HG02623 (cell line): ENCODE results near the gene LRRIQ3.
"Not testable (repeated sequence)": the region's sequence is repeated elsewhere in the genome, so short reads cannot be mapped to it uniquely, and the experiment has no call there.

Experiments
- ATAC-seq: cut with Tn5 transposase; IDR thresholded peaks from one replicate; pipeline ENCODE4 v1.9.1; 2021; ENCODE audit warnings: moderate library complexity; ENCODE audit not compliant: unreplicated experiment

LRRIQ3 gene, protein sequence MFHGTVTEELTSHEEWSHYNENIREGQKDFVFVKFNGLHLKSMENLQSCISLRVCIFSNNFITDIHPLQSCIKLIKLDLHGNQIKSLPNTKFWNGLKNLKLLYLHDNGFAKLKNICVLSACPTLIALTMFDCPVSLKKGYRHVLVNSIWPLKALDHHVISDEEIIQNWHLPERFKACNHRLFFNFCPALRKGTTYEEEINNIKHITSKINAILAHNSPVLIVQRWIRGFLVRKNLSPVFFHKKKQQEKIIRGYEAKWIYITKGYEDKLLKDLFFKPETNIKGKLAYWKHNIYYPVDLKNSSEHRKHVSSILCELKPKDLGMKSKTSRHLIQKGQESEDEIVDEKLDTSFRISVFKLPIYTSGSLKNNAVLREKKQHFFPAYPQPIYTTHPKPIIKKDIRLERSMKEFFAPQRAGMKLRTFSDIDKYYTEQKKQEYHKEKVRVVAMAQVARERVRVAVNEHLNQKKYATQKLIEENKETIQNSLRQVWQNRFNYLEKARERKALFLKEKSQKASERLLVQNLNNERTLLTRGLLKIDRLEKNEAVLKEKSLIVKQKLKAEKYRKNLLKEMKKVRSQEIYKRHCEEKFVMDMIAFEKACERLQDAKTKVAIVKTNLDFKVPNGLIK

GRCh38 chr1:74197657-74198552, at the start of gene LRRIQ3, which contains the start of gene FPGT:
Gene LRRIQ3 (minus strand): TSS chr1:74198176. CDS start chr1:74183684, 14,492 bp downstream.
Gene FPGT (plus strand): TSS chr1:74198242. CDS start chr1:74198279, 37 bp downstream.
- peak; percentile 94 for ATAC-seq

DNA sequence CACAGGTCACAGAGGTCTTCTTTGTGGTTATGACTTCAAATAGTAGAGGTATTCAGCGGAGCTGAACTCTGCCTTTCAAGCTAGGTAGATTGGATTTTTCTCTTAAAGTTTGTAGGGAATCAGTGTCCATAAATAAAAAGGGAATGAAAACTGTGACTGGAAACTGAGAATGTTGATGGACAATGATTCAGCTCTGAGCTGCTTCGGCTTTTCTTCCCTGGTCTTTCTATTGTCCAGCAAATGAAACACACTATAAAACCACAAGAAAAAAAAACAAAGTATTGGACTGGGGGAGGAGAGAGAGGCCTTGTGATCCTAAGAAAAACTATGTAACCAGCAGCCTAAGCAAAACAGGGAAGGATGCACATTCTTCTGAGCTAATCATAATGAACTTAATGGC, 48.3 kb upstream of the LRRIQ3 start:
- no peak for ATAC-seq

GRCh38 chr1:74245168-74245772, 47.3 kb upstream of the LRRIQ3 start:
- no peak for ATAC-seq

- no peak for ATAC-seq
Observed at GRCh38 chr1:74237787-74238186, 39.8 kb upstream of the LRRIQ3 start.

DNA sequence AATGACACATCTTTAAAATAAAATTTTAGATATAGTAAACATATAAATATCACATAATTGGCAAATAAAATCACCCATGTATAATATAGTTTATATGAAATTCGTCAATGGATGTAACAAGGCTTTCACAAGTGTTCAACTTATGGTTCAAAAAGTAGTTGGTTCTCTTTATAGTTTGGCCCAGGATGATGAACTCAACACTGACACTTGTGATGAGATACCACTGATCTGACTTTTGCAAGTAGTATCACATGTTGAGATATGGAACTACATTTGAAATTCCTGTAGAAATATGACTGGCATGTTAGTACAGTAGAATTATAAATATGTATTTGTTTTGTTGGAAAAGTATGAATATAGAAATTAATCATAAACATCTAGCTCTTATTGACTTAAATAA, 39.1 kb upstream of the LRRIQ3 start:
- no peak for ATAC-seq

DNA sequence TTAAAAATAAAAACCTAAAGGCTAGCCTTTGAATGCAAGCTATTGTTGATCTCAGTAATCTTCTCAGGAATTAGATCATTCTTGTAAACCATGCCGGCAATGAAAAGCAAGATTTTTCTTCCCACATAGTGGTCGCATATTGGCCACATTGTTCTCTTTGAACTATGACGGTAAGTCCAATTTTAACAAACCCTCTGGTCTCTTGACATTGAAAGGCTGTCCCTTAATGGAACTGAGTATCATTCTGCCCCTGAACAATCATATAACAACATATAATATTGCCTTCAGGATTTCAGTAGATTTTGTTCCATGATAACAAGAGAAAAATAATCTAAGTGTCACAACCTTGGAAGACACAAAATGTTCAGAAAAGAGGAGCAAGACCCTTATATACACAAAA, 38.5 kb upstream of the LRRIQ3 start:
- ATAC-seq: no peak

GRCh38 chr1:74235153-74235552, 37.2 kb upstream of the LRRIQ3 start, which contains the start of gene TNNI3K:
Gene TNNI3K (plus strand): TSS chr1:74235387. CDS start chr1:74235452, 65 bp downstream.
- ATAC-seq: no peak

- ATAC-seq: no peak
Observed at GRCh38 chr1:74223453-74223852, 25.5 kb upstream of the LRRIQ3 start.

- ATAC-seq: no peak
Observed at GRCh38 chr1:74222701-74223100, 24.7 kb upstream of the LRRIQ3 start.

DNA sequence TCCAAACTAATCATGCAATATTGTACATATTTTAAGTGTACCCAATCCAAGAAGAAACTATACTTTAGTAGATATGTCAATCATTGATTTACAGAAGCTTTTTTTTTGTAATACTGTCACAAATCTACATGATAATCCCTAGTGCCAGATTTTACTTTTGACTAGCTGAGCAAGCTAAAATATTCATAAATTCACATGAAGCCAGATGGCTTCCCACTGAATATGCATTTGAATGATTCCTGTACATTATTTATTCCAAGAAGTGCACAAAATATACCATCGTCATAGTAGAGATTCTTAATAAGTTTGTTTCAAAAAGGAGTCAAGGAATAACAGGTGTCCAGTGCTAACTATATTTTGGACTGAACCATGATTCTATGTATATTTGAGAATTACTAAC, 17.3 kb upstream of the LRRIQ3 start:
- no peak for ATAC-seq

GRCh38 chr1:74205266-74205665, 7.3 kb upstream of the LRRIQ3 start:
- ATAC-seq: no peak

GRCh38 chr1:74199504-74199903, 1.5 kb upstream of the LRRIQ3 start:
- ATAC-seq: no peak

DNA sequence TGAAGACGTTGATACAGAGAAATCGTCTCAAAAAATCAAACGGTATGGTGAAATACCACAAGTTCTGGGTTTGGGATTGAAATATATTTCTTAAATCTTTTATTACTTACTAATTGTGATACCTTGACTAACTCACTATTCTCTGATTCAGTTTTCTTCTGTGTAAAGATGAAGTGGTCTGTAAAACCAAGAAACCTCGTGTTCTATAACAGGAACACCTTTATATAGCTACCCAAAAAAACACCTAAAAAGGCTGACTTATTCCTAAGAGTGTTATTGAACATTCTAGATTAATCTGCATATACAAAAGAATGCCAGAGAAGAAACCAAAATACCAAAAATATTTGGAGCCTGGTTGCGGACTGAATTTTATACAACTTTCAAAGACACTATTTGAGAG, 721 bp downstream of the LRRIQ3 start:
- ATAC-seq: no peak

DNA sequence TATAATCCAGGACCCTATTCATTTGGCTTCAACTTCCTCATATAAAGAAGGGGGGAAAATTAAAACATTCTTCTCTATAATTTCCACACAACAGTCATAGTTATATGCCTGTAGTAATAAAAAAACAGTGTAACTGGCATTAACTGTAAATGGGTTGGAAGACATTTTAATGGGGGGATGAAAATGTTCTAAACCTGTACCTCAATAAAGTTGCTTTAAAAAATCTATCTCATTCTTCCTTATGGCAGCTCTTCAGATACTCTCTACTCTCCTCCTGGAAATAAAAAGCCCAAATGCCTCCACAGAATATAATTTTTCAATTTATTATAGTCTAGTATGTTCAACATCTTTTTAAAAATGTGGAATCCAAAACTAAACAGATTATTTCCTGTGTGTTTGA, 2.6 kb downstream of the LRRIQ3 start:
- ATAC-seq: no peak

- no peak for ATAC-seq
Observed at GRCh38 chr1:74193908-74194307, 4.1 kb downstream of the LRRIQ3 start.

DNA sequence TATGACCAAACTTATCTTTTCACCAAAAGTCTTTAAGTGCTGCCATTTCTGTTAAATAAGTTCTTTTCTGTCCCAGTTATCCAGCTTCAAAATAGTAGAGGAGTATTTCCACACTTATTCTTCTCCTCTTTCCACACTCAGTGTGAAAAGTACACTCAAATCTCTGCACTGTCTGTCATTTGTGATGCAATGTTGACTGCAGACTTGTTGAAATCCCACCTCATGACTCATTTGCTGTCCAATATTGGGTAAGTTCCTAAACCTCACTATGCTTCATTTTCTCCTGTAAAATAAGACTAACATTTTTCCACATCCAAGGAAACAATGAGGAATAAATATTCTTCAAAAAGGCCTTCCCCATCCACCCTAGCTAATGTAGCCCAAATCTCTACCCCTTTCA, 17.5 kb downstream of the LRRIQ3 start:
- no peak for ATAC-seq

DNA sequence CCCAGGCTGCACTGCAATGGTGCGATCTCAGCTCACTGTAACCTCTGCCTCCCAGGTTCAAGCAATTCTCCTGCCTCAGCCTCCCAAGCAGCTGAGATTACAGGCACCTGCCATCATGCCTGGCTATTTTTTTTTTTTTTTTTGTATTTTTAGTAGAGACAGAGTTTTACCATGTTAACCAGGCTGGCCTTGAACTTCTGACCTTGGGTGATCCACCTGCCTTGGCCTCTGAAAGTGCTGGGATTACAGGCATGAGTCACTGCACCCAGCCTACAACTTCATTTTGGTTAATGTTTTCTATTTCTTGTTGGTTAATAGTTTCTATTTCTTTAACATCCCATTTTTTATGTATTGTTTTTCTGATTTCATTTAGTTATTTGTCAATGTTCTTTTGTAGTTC, 23.6 kb downstream of the LRRIQ3 start:
- not testable (repeated sequence) for ATAC-seq

GRCh38 chr1:74162333-74162732, 35.6 kb downstream of the LRRIQ3 start:
- no peak for ATAC-seq

DNA sequence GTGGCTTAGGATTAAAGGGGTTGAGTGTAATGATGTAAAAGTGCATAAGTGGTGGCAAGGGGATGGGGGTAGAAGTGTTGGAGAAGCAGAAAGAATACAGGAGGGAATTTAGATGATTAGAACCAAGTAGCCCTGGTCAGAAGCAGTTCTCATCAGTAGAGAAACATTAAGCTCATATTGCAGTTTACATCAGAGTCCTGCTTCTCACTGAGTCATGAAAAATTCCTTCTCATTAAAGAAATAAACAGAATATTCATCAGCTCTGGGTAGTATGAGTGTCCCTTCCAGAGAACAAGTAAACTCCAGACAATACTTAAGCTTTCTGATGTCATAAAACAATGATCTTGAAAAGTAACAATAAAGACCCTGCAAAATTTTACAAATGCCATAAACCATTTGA, 36.5 kb downstream of the LRRIQ3 start:
- no peak for ATAC-seq

- ATAC-seq: no peak
Observed at GRCh38 chr1:74160046-74160445, 37.9 kb downstream of the LRRIQ3 start.

DNA sequence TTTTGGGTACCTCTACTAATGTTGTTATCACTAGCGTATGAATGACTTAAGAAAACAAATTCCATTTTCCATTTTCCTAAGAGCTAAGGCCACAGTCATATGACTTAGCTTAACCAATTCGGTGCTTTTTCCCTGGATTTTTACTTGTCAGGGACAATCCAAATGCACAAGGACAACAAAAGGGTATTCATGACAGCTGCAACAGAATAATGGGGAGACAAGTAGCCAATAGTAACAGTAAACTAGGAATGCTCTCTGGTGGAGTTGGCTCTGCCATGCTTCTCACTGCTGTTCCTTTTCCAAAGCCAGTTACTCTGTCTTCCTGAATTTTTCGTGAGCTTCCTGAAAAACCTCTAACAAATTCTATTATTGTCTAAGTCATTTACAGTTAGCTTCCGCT, 52.9 kb downstream of the LRRIQ3 start:
- ATAC-seq: no peak
